Heart right ventricle (tissue), 16 donors: ENCODE data around the gene KCNQ1. TPM values are rescaled to one million over a fixed set of nuclear protein-coding genes. Genes with fewer than 3 reads are reported as not detected.

Experiments
- ATAC-seq, 8 donors: fragments of 200-7000 bp; cut with Tn5 transposase; one replicate each; pipeline ENCODE4 v1.9.1; 2020; ENCODE audit warnings: mild to moderate bottlenecking in 8 of 8, moderate library complexity in 8 of 8, moderate number of reproducible peaks in 1 of 8
- DNase-seq, 2 donors: peaks; one replicate each; pipeline ENCODE4 v3.0.0-alpha.2; 2020
- H3K27ac ChIP-seq, 10 donors: fragments of 200-600 bp; sonication (generic) in 2 of 10; one replicate each; pipeline versions ENCODE4 v1.5.0 to v1.8.0; 2020 to 2022; ENCODE audit warnings: mild to moderate bottlenecking in 3 of 10
- H3K27me3 ChIP-seq, 7 donors: fragments of 200-600 bp; one replicate each; pipeline ENCODE4 v1.8.0; 2021 to 2022; ENCODE audit warnings: mild to moderate bottlenecking in 2 of 7
- H3K36me3 ChIP-seq, 9 donors: fragments of 200-600 bp; sonication (generic) in 1 of 9; one replicate each; pipeline versions ENCODE4 v1.5.0 to v1.8.0; 2020 to 2022; ENCODE audit warnings: mild to moderate bottlenecking in 2 of 9
- H3K4me1 ChIP-seq, 9 donors: fragments of 200-600 bp; sonication (generic) in 1 of 9; one replicate each; pipeline versions ENCODE4 v1.5.0 to v1.8.0; 2020 to 2022; ENCODE audit warnings: mild to moderate bottlenecking in 4 of 9
- H3K4me3 ChIP-seq, 10 donors: fragments of 200-600 bp; sonication (generic) in 2 of 10; one replicate each; pipeline versions ENCODE4 v1.5.0 to v1.8.0; 2020 to 2022; ENCODE audit warnings: mild to moderate bottlenecking in 7 of 10, moderate library complexity in 2 of 10
- H3K9me3 ChIP-seq, 11 donors: fragments of 200-600 bp in 10 of 11; sonication (generic) in 2 of 11; one replicate each; pipeline versions ENCODE4 v1.5.0 to v1.8.0; 2013 to 2022; ENCODE audit warnings: mild to moderate bottlenecking in 2 of 11, control low read depth in 1 of 11, moderate library complexity in 1 of 11
- CTCF ChIP-seq, 9 donors: fragments of 200-600 bp; sonication (generic) in 2 of 9; IDR thresholded peaks; one replicate each; pipeline versions ENCODE4 v1.5.0 to v1.8.0; 2021 to 2022; ENCODE audit warnings: antibody characterized with exemption in 9 of 9, mild to moderate bottlenecking in 5 of 9, moderate library complexity in 1 of 9
- WGBS, 2 donors: extraction: QIAGEN DNeasy Blood & Tissue Kit; methylation state at CpG; one replicate each; pipeline ENCODE4 v1.1.7; 2013; ENCODE audit warnings: inconsistent platforms in 1 of 2; 5-methylcytosine and 5-hydroxymethylcytosine counted together
- intact Hi-C, 10 donors: fragments of 100-400 bp; cut with DNase I; formaldehyde crosslinking; loops; one replicate each; pipeline versions ENCODE4 v1.11.1 to v1.14.2; 2022
- polyA plus RNA-seq, 2 donors: library from polyadenylated mRNA; stranded (reverse); fragments of 200-250 nt; gene quantifications; one replicate each; pipeline ENCODE4 v1.2.3, GENCODE V29; 2013
- total RNA-seq, 10 donors: library from RNA; stranded (reverse); fragmentation: NEBNext Ultra II Directional in 3 of 10; extraction: Animal tissue kit (Norgen Biotek cat#: 25700) in 3 of 10; gene quantifications; one replicate each; pipeline versions ENCODE4 v1.2.1 to v1.2.4, GENCODE V29; 2021 to 2023
- donor health status: Arrhythmogenic right ventricular cardiomyopathy.
- donor health status: ischemic (EF 13 %, LVEDD 7.1; RV severe dilation, severe dysfunction).
- donor health status: healthy with polysubstance abuse.
- donor health status: DM: no; HTN: yes; CAD: no.
- donor health status: DM: no; HTN: no; CAD: no.
- donor health status: ischemic (EF 25% LVEDD 6.9; RV normal size, moderate dysfunction).
- donor health status: ischemic (EF 25% LVEDD 5.7; RV mildly dilated, moderate dysfunction).
- donor health status: healthy.
- donor health status: DM: yes; HTN: yes; CAD: no.
- donor health status: Ischemic cardiomyopathy.
- donor health status: ischemic (EF 35%, LVEDD 5.7; RV mildly dilated, moderate dysfunction).
- donor health status: nonischemic (EF 11% LVEDD 7.7; RV severe dilation, severe dysfunction).
- donor health status: DM: yes; HTN: yes; CAD: no.
- donor health status: PGD.
- donor health status: ischemic (EF 29% LVEDD 5.4; RV normal size, mild dysfunction).
- donor health status: nonischemic (EF 23%, LVEDD 6.1; RV moderate dilation, normal function).

KCNQ1 gene
- total and polyA plus RNA-seq, 12 donors = 19.9 to 48.2 (median 33.7) TPM

GRCh38 chr11:2867142-2867541, 422.3 kb downstream of the KCNQ1 start:
- Histone ChIP-seq H3K9me3 (no peaks in the 10 kb centered on the region), H3K27me3 (peaks cover 5 to 74% (median 47%) of the 10 kb centered on the region in 7 donors), H3K4me3 (no peak overlapping the region), H3K36me3 (no peaks in the 10 kb centered on the region), H3K27ac (no peak overlapping the region), H3K4me1 (peaks cover 0 to 28% (median 14%) of the 10 kb centered on the region in 9 donors)
- DNase-seq (no peak), ATAC-seq (no peak)
- no peak for TF ChIP-seq CTCF (IDR thresholded peaks at IDR 0.05)
- WGBS, 2 donors = 92 to 99% methylated on average over 5 of the region's 5 CpGs
- intact Hi-C loops = no loop called here

GRCh38 chr11:2867722-2868505, 423.1 kb downstream of the KCNQ1 start:
- 53 to 70% methylated on average over 25 of the region's 25 CpGs for WGBS, 2 donors
- Histone ChIP-seq H3K4me3 (peak overlapping the region in 9 of 10 donors; percentile 2 to 42 (median 32)), H3K4me1 (peaks cover 0 to 28% (median 10%) of the 10 kb centered on the region in 9 donors), H3K36me3 (no peaks in the 10 kb centered on the region), H3K27ac (no peak overlapping the region), H3K27me3 (peaks cover 5 to 73% (median 40%) of the 10 kb centered on the region in 7 donors), H3K9me3 (no peaks in the 10 kb centered on the region)
- DNase-seq (no peak), ATAC-seq (no peak)
- peak in 5 of 9 donors; percentile 5 to 26 (median 15) for TF ChIP-seq CTCF (IDR thresholded peaks at IDR 0.05)
- intact Hi-C loops = no loop called here

- TF ChIP-seq CTCF (IDR thresholded peaks at IDR 0.05) = no peak
- no peaks in the 10 kb centered on the region for H3K9me3 ChIP-seq
- intact Hi-C loops = no loop called here
- H3K27ac ChIP-seq = no peak overlapping the region
- H3K36me3 ChIP-seq = no peaks in the 10 kb centered on the region
- WGBS, 2 donors = 22 to 25% methylated on average over 16 of the region's 16 CpGs
- peak overlapping the region in 9 of 10 donors; percentile 2 to 42 (median 32) for H3K4me3 ChIP-seq
- peak in 3 of 8 donors; percentile 22 to 40 (median 38) for ATAC-seq
- DNase-seq = no peak
- H3K4me1 ChIP-seq = peaks cover 0 to 28% (median 10%) of the 10 kb centered on the region in 9 donors
- H3K27me3 ChIP-seq = peaks cover 5 to 66% (median 33%) of the 10 kb centered on the region in 7 donors
Measured at GRCh38 chr11:2868506-2869133, 423.8 kb downstream of the KCNQ1 start.

- peak overlapping the region in 4 of 10 donors; percentile 22 to 41 (median 34) for H3K4me3 ChIP-seq
- no peak for ATAC-seq
- no peak for DNase-seq
Measured at GRCh38 chr11:2869134-2869526, 424.3 kb downstream of the KCNQ1 start.

More at GRCh38 chr11:2869134-2869526, 424.3 kb downstream of the KCNQ1 start:
- TF ChIP-seq CTCF (IDR thresholded peaks at IDR 0.05) = no peak
- Histone ChIP-seq H3K4me1 (peaks cover 0 to 28% (median 10%) of the 10 kb centered on the region in 9 donors), H3K27me3 (peaks cover 5 to 60% (median 33%) of the 10 kb centered on the region in 7 donors), H3K36me3 (no peaks in the 10 kb centered on the region), H3K9me3 (no peaks in the 10 kb centered on the region), H3K27ac (no peak overlapping the region)
- WGBS, 2 donors = 19 to 27% methylated on average over 37 of the region's 37 CpGs
- intact Hi-C loops = no loop called here
